Activated CD4-positive, alpha-beta T cell treated with anti-CD3 and anti-CD28 coated beads for 36 hours (primary cell): ENCODE data around the gene RABL6. TPM values are rescaled to one million over a fixed set of nuclear protein-coding genes. Genes with fewer than 3 reads are reported as not detected.
A peak's percentile ranks its signal among the peaks of the same experiment; 100 is the strongest.
"Not testable (repeated sequence)": the region's sequence is repeated elsewhere in the genome, so short reads cannot be mapped to it uniquely, and the experiment has no call there.

ENCODE experiments used
- ATAC-seq: fragments of 200-7000 bp; cut with Tn5 transposase; one replicate; pipeline ENCODE4 v1.10.0; 2021; ENCODE audit warnings: mild to moderate bottlenecking, moderate library complexity
- CTCF ChIA-PET: fragments of 350-600 bp; sonication (Branson Sonifier 250); formaldehyde crosslinking; loops from one replicate; lab custom pipeline; 2021; ENCODE audit warnings: antibody characterized with exemption; lab: Charles Lee
- POLR2A ChIA-PET: fragments of 350-600 bp; sonication (Branson Sonifier 250); formaldehyde crosslinking; loops from one replicate; lab custom pipeline; 2021; ENCODE audit warnings: antibody characterized with exemption, inconsistent platforms; lab: Charles Lee
- DNase-seq: peaks from one replicate; pipeline ENCODE4 v3.0.0-alpha.2; 2020
- H3K27ac Mint-ChIP-seq: one replicate; pipeline ENCODE4 v1.8.0; 2021; ENCODE audit warnings: mixed read lengths
- H3K27me3 Mint-ChIP-seq: one replicate; pipeline ENCODE4 v1.8.0; 2021; ENCODE audit warnings: mixed read lengths
- H3K36me3 Mint-ChIP-seq: one replicate; pipeline ENCODE4 v1.8.0; 2021; ENCODE audit warnings: low read depth, mixed read lengths
- H3K4me1 Mint-ChIP-seq: one replicate; pipeline ENCODE4 v1.8.0; 2021; ENCODE audit warnings: mixed read lengths
- H3K4me3 Mint-ChIP-seq: one replicate; pipeline ENCODE4 v1.8.0; 2021; ENCODE audit warnings: mild to moderate bottlenecking, moderate library complexity, mixed read lengths
- H3K9me3 Mint-ChIP-seq: one replicate; pipeline ENCODE4 v1.8.0; 2021; ENCODE audit warnings: low read depth, mixed read lengths
- intact Hi-C, 2 experiments: fragments of 100-400 bp; cut with DNase I in 1 of 2; cut with micrococcal nuclease in 1 of 2; formaldehyde crosslinking; loops; one replicate each; pipeline versions ENCODE4 v1.14.2 to v1.15.1; 2022 to 2024; cut with DNase I, micrococcal nuclease
- total RNA-seq, 2 experiments: library from RNA; stranded (reverse); gene quantifications; one replicate each; pipeline ENCODE4 v1.2.3, GENCODE V29; 2021

RABL6 gene
- total RNA-seq, 2 experiments from 2014 or later, result 66.2 to 71.8 TPM

GRCh38 chr9:136777359-136777758, 30.4 kb upstream of the RABL6 start:
- CTCF ChIA-PET, result interaction anchor here (0.6 to 2.9 kb wide), 9 partner anchors 9 to 283 kb away, joined by 3 to 19 read pairs (median 8); partner anchors contain the start of gene LCN8
- no peak overlapping the region for H3K4me3 Mint-ChIP-seq
- no peaks in the 10 kb centered on the region for H3K4me1 Mint-ChIP-seq
- POLR2A ChIA-PET, result no interaction called here
- intact Hi-C loops, result no loop called here
- ATAC-seq (no peak), DNase-seq (no peak)
- H3K27me3 Mint-ChIP-seq, result peaks cover 10% of the 10 kb centered on the region
- peaks cover 8% of the 10 kb centered on the region for H3K9me3 Mint-ChIP-seq
- H3K27ac Mint-ChIP-seq, result peak overlapping the region; percentile 4
- no peaks in the 10 kb centered on the region for H3K36me3 Mint-ChIP-seq

DNA sequence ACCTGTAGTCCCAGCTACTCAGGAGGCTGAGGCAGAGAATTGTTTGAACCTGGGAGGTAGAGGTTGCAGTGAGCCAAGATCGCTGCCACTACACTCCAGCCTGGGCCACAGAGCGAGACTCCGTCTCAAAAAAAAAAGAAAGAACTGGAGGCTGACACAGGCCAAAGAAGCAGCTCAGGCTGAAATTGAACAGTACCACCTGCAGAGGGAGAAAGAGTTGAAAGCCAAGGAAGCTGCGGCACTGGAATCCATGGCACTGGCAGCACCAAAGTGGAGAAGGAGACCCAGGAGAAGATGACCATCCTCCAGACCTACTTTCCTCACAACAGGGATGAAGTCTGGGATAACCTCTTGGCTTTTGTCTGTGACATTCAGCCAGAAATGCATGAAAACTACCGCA, 27.9 kb upstream of the RABL6 start:
- intact Hi-C loops, result loop anchor here in 1 of 2 experiments (10.0 kb wide), 2 partner anchors 285 to 445 kb away; partner anchors contain the start of genes CYSRT1, RNF208 and RNF224
- no peak overlapping the region for H3K4me3 Mint-ChIP-seq
- ChIA-PET CTCF (interaction anchor here (0.6 to 1.0 kb wide), 2 partner anchors 14 to 22 kb away, joined by 3 to 4 read pairs; partner anchors contain the start of gene LCN8), POLR2A (no interaction called here)
- peaks cover 10% of the 10 kb centered on the region for H3K27me3 Mint-ChIP-seq
- no peak overlapping the region for H3K27ac Mint-ChIP-seq
- H3K36me3 Mint-ChIP-seq, result no peaks in the 10 kb centered on the region
- DNase-seq (no peak), ATAC-seq (no peak)
- no peaks in the 10 kb centered on the region for H3K9me3 Mint-ChIP-seq
- no peaks in the 10 kb centered on the region for H3K4me1 Mint-ChIP-seq

DNA sequence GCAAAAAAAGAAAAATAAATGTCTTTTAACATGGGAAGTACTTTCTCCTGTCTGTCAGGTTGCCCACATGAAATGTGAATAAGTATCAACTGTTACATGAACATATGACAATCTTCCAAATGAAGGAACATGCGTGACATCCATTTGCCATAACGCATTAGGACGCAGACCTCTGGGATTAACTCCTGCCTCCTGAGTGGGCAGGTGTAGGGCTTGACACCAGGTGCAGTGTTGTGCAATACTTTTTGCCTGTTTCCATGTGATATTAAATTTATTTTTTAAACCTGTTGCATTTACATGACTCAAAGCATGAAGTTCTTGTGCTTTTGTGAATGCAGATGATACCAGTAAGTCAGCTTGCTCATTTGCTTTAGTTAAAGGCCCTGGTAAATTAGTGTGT, 25.3 kb upstream of the RABL6 start:
- H3K9me3 Mint-ChIP-seq, result no peaks in the 10 kb centered on the region
- no peaks in the 10 kb centered on the region for H3K36me3 Mint-ChIP-seq
- H3K27me3 Mint-ChIP-seq, result peaks cover 7% of the 10 kb centered on the region
- intact Hi-C loops, result loop anchor here in 1 of 2 experiments (10.0 kb wide), 2 partner anchors 282 to 442 kb away; partner anchors contain the start of genes CYSRT1, RNF208 and RNF224
- ATAC-seq, result no peak
- H3K4me3 Mint-ChIP-seq, result no peak overlapping the region
- ChIA-PET POLR2A (no interaction called here), CTCF (no interaction called here)
- no peak for DNase-seq
- no peaks in the 10 kb centered on the region for H3K4me1 Mint-ChIP-seq
- no peak overlapping the region for H3K27ac Mint-ChIP-seq

DNA sequence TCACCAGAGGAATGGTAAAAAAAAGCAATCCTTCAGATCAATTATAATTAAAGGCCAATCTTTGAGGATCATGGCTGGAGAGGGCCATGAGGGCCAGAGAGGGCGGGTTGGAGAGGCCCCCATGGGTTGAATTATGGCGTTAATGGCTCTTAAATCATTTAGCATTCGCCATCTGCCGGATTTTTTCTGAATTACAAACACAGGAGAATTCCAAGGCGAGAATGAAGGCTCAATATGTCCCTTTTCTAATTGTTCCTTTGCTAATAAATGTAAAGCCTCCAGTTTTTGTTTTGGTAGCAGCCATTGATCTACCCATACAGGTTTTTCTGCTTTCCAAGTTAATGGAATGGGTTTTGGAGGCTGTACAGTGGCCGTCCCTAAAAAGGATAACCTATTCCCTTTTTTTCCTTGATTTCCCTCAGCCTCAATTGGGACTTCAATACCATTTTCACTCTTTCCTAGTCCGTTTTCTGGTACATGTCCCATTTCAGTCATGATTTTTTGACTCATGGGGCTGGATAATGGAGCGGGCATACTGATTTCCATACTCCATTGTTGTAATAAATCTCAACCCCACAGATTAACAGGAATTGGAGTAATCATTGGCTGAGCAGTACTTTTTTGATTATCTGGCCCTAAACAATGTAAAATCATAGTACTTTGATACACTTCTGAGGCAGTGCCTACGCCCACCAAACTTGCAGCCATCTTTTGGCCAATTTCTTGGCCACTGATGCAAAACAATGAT, 23.3 kb upstream of the RABL6 start:
- intact Hi-C loops, result loop anchor here (1.0 to 10.0 kb wide), 4 partner anchors 14 to 440 kb away; partner anchors contain the start of genes CYSRT1 (in 1 of the 2), RNF208 (in 1 of the 2) and RNF224 (in 1 of the 2)
- no peak for ATAC-seq
- DNase-seq, result no peak
- no peaks in the 10 kb centered on the region for H3K36me3 Mint-ChIP-seq
- peaks cover 9% of the 10 kb centered on the region for H3K4me1 Mint-ChIP-seq
- no peak overlapping the region for H3K4me3 Mint-ChIP-seq
- ChIA-PET CTCF (interaction anchor here (0.9 kb wide), 1 partner anchor 13 kb away, joined by 3 read pairs; no protein-coding TSS in a partner anchor), POLR2A (no interaction called here)
- no peaks in the 10 kb centered on the region for H3K9me3 Mint-ChIP-seq
- H3K27ac Mint-ChIP-seq, result no peak overlapping the region
- H3K27me3 Mint-ChIP-seq, result peaks cover under 1% of the 10 kb centered on the region

- ChIA-PET CTCF (interaction anchor here (0.9 to 1.1 kb wide), 2 partner anchors 56 to 136 kb away, joined by 3 to 4 read pairs; no protein-coding TSS in a partner anchor), POLR2A (no interaction called here)
- H3K27me3 Mint-ChIP-seq, result no peaks in the 10 kb centered on the region
- DNase-seq, result no peak
- H3K36me3 Mint-ChIP-seq, result no peaks in the 10 kb centered on the region
- no peak for ATAC-seq
- peaks cover 9% of the 10 kb centered on the region for H3K4me1 Mint-ChIP-seq
- intact Hi-C loops, result loop anchor here (1.0 to 10.0 kb wide), 4 partner anchors 15 to 440 kb away; partner anchors contain the start of genes CYSRT1 (in 1 of the 2), RNF208 (in 1 of the 2) and RNF224 (in 1 of the 2)
- H3K9me3 Mint-ChIP-seq, result no peaks in the 10 kb centered on the region
- no peak overlapping the region for H3K27ac Mint-ChIP-seq
- no peak overlapping the region for H3K4me3 Mint-ChIP-seq
These were observed 22.8 kb upstream of the RABL6 start for GRCh38 chr9:136784997-136785361.

DNA sequence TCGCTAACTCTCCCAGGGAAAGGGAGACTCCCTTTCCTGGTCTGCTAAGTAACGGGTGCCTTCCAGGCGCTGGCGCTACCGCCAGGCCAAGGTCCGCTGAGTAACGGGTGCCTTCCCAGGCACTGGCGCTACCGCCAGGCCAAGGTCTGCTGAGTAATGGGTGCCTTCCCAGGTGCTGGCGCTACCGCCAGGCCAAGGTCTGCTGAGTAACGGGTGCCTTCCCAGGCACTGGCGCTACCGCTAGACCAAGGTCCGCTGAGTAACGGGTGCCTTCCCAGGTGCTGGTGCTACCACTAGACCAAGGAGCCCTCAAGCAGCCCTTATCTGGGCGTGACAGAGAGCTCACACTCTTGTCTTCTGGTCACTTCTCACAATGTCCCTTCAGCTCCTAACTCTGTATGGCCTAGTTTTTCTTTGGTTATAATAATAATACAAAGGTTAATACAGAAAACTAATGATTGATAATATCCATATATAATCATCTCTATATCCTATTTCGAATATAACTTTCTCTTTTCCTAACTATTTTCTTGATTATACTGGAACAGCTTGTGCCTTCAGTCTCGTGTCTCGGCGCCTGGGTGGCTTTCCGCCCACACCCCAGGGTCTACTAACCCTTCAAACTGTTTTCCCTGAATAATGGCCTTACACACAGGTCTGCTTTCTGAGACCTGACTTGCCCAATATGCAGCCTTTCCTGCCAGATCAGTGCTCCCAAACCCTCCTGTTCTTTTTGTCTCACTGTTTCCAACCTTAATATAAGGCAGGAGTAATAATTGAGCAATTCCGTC, 22.0 kb upstream of the RABL6 start:
- not testable (repeated sequence) for H3K27me3 Mint-ChIP-seq, H3K9me3 Mint-ChIP-seq, H3K4me3 Mint-ChIP-seq, DNase-seq, H3K36me3 Mint-ChIP-seq, ATAC-seq, H3K27ac Mint-ChIP-seq
- intact Hi-C loops, result loop anchor here in 1 of 2 experiments (10.0 kb wide), 2 partner anchors 279 to 439 kb away; partner anchors contain the start of genes CYSRT1, RNF208 and RNF224
- peaks cover 13% of the 10 kb centered on the region for H3K4me1 Mint-ChIP-seq
- ChIA-PET POLR2A (interaction anchor here (0.7 kb wide), 1 partner anchor 101 kb away, joined by 3 read pairs; no protein-coding TSS in a partner anchor), CTCF (interaction anchor here (0.6 to 2.5 kb wide), 6 partner anchors 8 to 149 kb away, joined by 3 to 17 read pairs (median 3); no protein-coding TSS in a partner anchor)

DNA sequence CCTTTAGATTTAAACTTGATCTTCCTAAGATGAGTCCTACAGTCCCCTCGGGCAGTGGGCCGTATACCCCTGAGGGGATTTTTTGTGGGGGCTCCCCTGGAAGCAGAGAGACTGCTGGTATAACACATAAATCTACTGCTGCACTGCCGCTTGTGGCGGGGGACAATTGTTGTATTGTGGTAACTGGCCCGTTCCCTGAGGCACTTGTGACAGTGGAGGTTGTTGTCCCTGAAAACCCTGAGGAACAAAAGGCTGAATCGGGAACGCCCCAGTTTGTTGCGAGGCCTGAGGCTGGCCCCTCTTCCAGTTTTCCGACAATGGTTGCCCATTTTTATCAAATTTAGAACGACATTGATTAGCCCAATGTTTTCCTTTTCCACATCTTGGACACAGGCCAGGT, 21.3 kb upstream of the RABL6 start:
- no peak overlapping the region for H3K27ac Mint-ChIP-seq
- H3K27me3 Mint-ChIP-seq, result no peaks in the 10 kb centered on the region
- no peaks in the 10 kb centered on the region for H3K36me3 Mint-ChIP-seq
- ChIA-PET CTCF (interaction anchor here (0.6 to 2.5 kb wide), 7 partner anchors 8 to 658 kb away, joined by 3 to 17 read pairs (median 3); no protein-coding TSS in a partner anchor), POLR2A (no interaction called here)
- no peaks in the 10 kb centered on the region for H3K9me3 Mint-ChIP-seq
- H3K4me1 Mint-ChIP-seq, result peaks cover 13% of the 10 kb centered on the region
- DNase-seq (no peak), ATAC-seq (no peak)
- intact Hi-C loops, result loop anchor here in 1 of 2 experiments (10.0 kb wide), 2 partner anchors 278 to 438 kb away; partner anchors contain the start of genes CYSRT1, RNF208 and RNF224
- no peak overlapping the region for H3K4me3 Mint-ChIP-seq

- H3K27ac Mint-ChIP-seq, H3K27me3 Mint-ChIP-seq, ATAC-seq, POLR2A ChIA-PET, H3K4me3 Mint-ChIP-seq, DNase-seq, H3K9me3 Mint-ChIP-seq, H3K36me3 Mint-ChIP-seq: not testable (repeated sequence)
- intact Hi-C loops, result loop anchor here (1.0 to 10.0 kb wide), 4 partner anchors 248 to 438 kb away; partner anchors contain the start of genes CYSRT1 (in 1 of the 2), RNF208 (in 1 of the 2) and RNF224 (in 1 of the 2)
- CTCF ChIA-PET, result interaction anchor here (0.6 to 2.5 kb wide), 6 partner anchors 9 to 658 kb away, joined by 3 to 17 read pairs (median 4); no protein-coding TSS in a partner anchor
- peaks cover 15% of the 10 kb centered on the region for H3K4me1 Mint-ChIP-seq
These were observed 20.8 kb upstream of the RABL6 start for GRCh38 chr9:136786983-136787382.

DNA sequence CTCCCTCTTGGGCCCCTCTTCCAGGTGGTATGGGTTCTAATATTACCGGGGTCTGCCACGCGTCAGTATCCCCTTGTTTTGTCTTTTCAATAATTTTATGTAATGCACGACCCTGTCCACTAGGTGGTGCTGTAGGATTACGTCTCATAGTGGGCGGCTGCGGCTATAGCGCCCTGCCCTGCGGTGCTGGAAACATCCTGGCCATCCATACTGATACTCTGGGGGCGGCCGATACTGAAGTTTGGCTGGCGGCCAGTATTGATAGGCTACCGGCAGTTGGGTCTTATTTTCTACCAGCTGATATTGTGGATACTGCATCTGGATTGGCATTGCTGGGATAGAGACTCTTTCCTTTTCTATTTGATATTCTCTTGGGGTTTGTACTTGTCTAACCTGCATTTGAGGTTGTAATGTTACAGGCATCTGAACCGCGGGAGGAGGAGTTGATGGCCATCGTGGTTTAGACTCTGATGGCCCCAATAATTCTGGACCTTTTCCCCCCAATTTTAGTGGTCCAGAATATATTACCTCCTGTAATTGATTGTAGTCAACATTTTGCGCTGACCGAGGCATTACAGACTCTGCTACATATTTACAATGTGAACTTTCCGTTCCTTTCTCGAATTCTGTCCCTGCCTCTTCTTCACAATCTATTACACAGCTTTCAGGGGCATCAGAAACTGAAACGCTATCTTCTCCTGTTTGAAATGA, 19.9 kb upstream of the RABL6 start:
- ATAC-seq (no peak), DNase-seq (peak; percentile 87)
- Mint-ChIP-seq H3K27me3 (no peaks in the 10 kb centered on the region), H3K4me3 (no peak overlapping the region), H3K36me3 (no peaks in the 10 kb centered on the region), H3K4me1 (peaks cover 19% of the 10 kb centered on the region), H3K9me3 (no peaks in the 10 kb centered on the region), H3K27ac (no peak overlapping the region)
- POLR2A ChIA-PET, result interaction anchor here (0.6 kb wide), 1 partner anchor 85 kb away, joined by 3 read pairs; no protein-coding TSS in a partner anchor
- CTCF ChIA-PET, result interaction anchor here (0.6 to 2.5 kb wide), 10 partner anchors 10 to 308 kb away, joined by 3 to 17 read pairs (median 4); no protein-coding TSS in a partner anchor
- intact Hi-C loops, result loop anchor here (1.0 to 10.0 kb wide), 4 partner anchors 247 to 437 kb away; partner anchors contain the start of genes CYSRT1 (in 1 of the 2), RNF208 (in 1 of the 2) and RNF224 (in 1 of the 2)
